Measurements from ENCODE around the gene C16orf96. TPM values are rescaled to one million over a fixed set of nuclear protein-coding genes. Genes with fewer than 3 reads are reported as not detected.

The C16orf96 gene
- total RNA-seq, 1 experiment from 2014 or later: 1.4 TPM

DNA sequence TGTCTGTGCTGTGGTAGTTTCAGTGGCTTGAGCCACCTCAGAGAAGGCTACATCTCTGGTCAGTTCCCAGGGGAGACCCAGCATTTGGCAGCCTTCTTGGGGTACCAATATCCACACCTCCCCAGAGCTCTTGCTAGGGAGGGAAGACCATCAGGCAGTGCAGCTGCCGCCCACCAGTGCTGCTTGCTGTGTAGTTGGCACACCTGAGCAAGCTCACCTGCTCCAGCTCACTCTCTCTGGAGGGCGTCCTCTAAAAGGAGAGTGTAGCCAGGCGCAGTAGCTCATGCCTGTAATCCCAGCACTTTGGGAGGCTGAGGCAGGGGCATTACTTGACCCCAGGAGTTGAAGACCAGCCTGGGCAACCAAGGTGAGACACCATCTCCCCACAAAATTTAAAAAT, 47.3 kb upstream of the C16orf96 start:
- TF ChIP-seq, protein P1, sequence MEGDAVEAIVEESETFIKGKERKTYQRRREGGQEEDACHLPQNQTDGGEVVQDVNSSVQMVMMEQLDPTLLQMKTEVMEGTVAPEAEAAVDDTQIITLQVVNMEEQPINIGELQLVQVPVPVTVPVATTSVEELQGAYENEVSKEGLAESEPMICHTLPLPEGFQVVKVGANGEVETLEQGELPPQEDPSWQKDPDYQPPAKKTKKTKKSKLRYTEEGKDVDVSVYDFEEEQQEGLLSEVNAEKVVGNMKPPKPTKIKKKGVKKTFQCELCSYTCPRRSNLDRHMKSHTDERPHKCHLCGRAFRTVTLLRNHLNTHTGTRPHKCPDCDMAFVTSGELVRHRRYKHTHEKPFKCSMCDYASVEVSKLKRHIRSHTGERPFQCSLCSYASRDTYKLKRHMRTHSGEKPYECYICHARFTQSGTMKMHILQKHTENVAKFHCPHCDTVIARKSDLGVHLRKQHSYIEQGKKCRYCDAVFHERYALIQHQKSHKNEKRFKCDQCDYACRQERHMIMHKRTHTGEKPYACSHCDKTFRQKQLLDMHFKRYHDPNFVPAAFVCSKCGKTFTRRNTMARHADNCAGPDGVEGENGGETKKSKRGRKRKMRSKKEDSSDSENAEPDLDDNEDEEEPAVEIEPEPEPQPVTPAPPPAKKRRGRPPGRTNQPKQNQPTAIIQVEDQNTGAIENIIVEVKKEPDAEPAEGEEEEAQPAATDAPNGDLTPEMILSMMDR (conservative IDR thresholded peaks at IDR 0.05): no peak
- Histone ChIP-seq H2BK12ac (ENCODE audit: insufficient read length, low read depth, low read length) (no peak overlapping the region), H2BK5ac (ENCODE audit: insufficient read length, low read length) (no peak overlapping the region), H2BK20ac (ENCODE audit: low read depth, low read length, poor library complexity, severe bottlenecking) (no peak overlapping the region), H2BK120ac (ENCODE audit: low read depth, low read length, poor library complexity, severe bottlenecking) (no peak overlapping the region), H3K4me2 (ENCODE audit: insufficient read depth, insufficient read length, low read length) (no peak overlapping the region), H3K4me1 (ENCODE audit: insufficient read depth, low read length) (no peaks in the 10 kb centered on the region), H3K14ac (ENCODE audit: insufficient read depth, low read length) (no peak overlapping the region), H3K79me2 (ENCODE audit: insufficient read depth, low read length) (no peaks in the 10 kb centered on the region), H3K27me3 (ENCODE audit: insufficient read depth, low read length) (no peaks in the 10 kb centered on the region), H3K9ac (ENCODE audit: extremely low read depth, insufficient read length, low read length) (no peak overlapping the region), H2AFZ (ENCODE audit: low read length) (no peak overlapping the region), H3K18ac (ENCODE audit: insufficient read length, low read depth, low read length) (no peak overlapping the region), H3T11ph (ENCODE audit: low read length) (no peak overlapping the region), H4K20me1 (ENCODE audit: control insufficient read depth, insufficient read depth, insufficient read length) (no peaks in the 10 kb centered on the region), H2AK5ac (ENCODE audit: insufficient read length, low read length) (no peak overlapping the region), H3K79me1 (ENCODE audit: insufficient read depth, low read depth, low read length, poor library complexity, severe bottlenecking) (no peaks in the 10 kb centered on the region), H3K4ac (ENCODE audit: low read depth, low read length) (no peak overlapping the region), H3K23ac (ENCODE audit: insufficient read length, low read depth, low read length) (no peak overlapping the region), H3K23me2 (ENCODE audit: insufficient read length, low read depth, low read length, poor library complexity, severe bottlenecking) (no peaks in the 10 kb centered on the region), H4K5ac (ENCODE audit: insufficient read length, low read depth, low read length) (no peak overlapping the region), H3K27ac (ENCODE audit: insufficient read length, low read depth, low read length) (no peak overlapping the region), H2BK15ac (ENCODE audit: low read depth, low read length) (no peak overlapping the region), H4K8ac (replicated peaks; ENCODE audit: insufficient read length, low read depth, low read length) (no peak overlapping the region), H3K56ac (ENCODE audit: insufficient read length, low read depth, low read length) (no peak overlapping the region), H3K9me3 (ENCODE audit: control insufficient read depth, low read depth, low read length) (no peaks in the 10 kb centered on the region), H4K91ac (ENCODE audit: insufficient read length, low read depth, low read length) (no peak overlapping the region)
- Mint-ChIP-seq H3K27me3 (ENCODE audit: low read depth) (no peaks in the 10 kb centered on the region; the same call in 1 of the 2 replicates), H3K27ac (no peak overlapping the region), H3K4me1 (peaks cover 9 to 13% of the 10 kb centered on the region in 2 experiments; a peak in 2 of 4 replicates), H3K9me3 (no peaks in the 10 kb centered on the region), H3K36me3 (ENCODE audit: insufficient read depth in 1 of 3, low read depth in 3 of 3) (peaks cover 16 to 55% (median 42%) of the 10 kb centered on the region in 3 experiments; a peak in 6 of 7 replicates), H3K4me3 (no peak overlapping the region)
- WGBS (ENCODE audit: extremely low coverage, insufficient read length, low lambda C conversion rate): no CpG with 5 or more reads among the region's 3 CpGs
- DNase-seq: no peak
